Testis (tissue), 3 donors: ENCODE results near the gene PLAAT3. TPM values are rescaled to one million over a fixed set of nuclear protein-coding genes. Genes with fewer than 3 reads are reported as not detected.

Source experiments
- DNase-seq: peaks from one replicate; pipeline ENCODE4 v3.0.0-alpha.2; 2019
- H3K27ac ChIP-seq, 2 donors: fragments of 200-600 bp; sonication (generic); one replicate each; pipeline ENCODE4 v1.5.1; 2019
- H3K27me3 ChIP-seq: fragments of 200-600 bp; sonication (generic); one replicate; pipeline ENCODE4 v1.5.1; 2019
- H3K36me3 ChIP-seq: fragments of 200-600 bp; sonication (generic); one replicate; pipeline ENCODE4 v1.5.1; 2017; ENCODE audit warnings: low read depth; ENCODE audit errors: missing control alignments
- H3K4me1 ChIP-seq: fragments of 200-600 bp; sonication (generic); one replicate; pipeline ENCODE4 v1.5.1; 2019
- H3K4me3 ChIP-seq, 2 donors: fragments of 200-600 bp; sonication (generic); one replicate each; pipeline ENCODE4 v1.5.1; 2017 to 2019
- H3K9me3 ChIP-seq: fragments of 200-600 bp; sonication (generic); one replicate; pipeline ENCODE4 v1.5.1; 2017
- POLR2A ChIP-seq: fragments of 450-650 bp; IDR thresholded peaks from one replicate; pipeline ENCODE4 v1.6.1; 2017; ENCODE audit warnings: antibody characterized with exemption, mild to moderate bottlenecking, moderate library complexity
- WGBS, 2 donors: methylation state at CpG; one replicate each; pipeline ENCODE4 v1.1.5; 2018; 5-methylcytosine and 5-hydroxymethylcytosine counted together
- intact Hi-C: fragments of 100-400 bp; cut with DNase I; formaldehyde crosslinking; loops from one replicate; pipeline ENCODE4 v1.15.1; 2023; ENCODE audit warnings: low total_unique reads
- polyA plus RNA-seq: library from polyadenylated mRNA; stranded (reverse); fragments of 350-450 nt; fragmentation: Illumina TruSeq; extraction: RNeasy Lipid Tissue Mini Kit (QIAGEN cat#74804); gene quantifications from one replicate; pipeline ENCODE4 v1.2.3, GENCODE V29; 2014; ENCODE audit warnings: low read depth, low replicate concordance; ENCODE audit not compliant: insufficient read depth
- total RNA-seq, 2 donors: library from RNA; depleted of rRNA; stranded (reverse); fragments of >200 nt; gene quantifications; one replicate each; pipeline ENCODE4 v1.2.3, GENCODE V29; 2016
- TF ChIP-seq, protein P1 (sequence below), 3 experiments: fragments of 450-650 bp in 2 of 3; fragments of 200-600 bp in 1 of 3; sonication (generic) in 1 of 3; IDR thresholded peaks; one replicate each; pipeline ENCODE4 v1.5.1; 2016 to 2019; ENCODE audit warnings: antibody characterized with exemption in 3 of 3, mild to moderate bottlenecking in 2 of 3, moderate library complexity in 1 of 3

Gene PLAAT3
- total and polyA plus RNA-seq, 3 donors from 2014 or later = 136 to 301 (median 147) TPM

DNA sequence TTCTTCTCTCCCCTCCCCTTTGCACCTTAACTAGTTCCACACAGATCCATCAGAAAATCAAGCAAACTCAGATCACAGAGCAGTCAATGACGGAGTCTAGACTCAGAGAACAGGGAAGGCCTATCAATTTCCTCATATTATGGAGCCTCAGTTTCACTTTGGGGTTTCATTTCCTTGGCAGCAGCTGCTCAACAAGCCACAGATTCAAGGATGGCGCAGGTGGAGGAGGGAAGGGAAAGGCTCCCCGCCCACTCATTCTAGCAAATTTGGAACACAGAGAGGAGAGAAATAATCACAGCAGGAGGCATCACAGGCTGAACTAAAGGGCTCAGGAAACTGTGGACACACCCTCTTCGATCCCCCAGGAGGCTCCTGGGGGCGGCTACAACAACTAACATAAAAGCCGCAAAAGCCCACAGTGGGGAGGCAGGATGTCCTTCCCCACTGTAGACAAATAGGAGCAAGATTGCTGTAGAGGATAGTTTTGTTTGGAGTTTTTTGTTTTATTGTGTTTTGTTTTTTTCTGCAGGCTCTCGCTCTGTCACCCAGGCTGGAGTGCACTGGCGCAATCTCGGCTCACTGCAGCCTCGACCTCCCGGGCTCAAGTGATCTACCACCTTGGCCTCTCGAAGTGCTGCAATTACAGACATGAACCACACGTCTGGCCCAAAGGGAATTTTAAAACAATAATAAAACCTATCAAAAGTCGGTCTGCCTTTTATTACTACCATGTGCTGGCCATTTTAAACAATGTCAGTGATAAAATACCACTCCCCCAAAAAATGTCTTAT lies 3.4 kb downstream of the PLAAT3 start:
- TF ChIP-seq, protein P1, sequence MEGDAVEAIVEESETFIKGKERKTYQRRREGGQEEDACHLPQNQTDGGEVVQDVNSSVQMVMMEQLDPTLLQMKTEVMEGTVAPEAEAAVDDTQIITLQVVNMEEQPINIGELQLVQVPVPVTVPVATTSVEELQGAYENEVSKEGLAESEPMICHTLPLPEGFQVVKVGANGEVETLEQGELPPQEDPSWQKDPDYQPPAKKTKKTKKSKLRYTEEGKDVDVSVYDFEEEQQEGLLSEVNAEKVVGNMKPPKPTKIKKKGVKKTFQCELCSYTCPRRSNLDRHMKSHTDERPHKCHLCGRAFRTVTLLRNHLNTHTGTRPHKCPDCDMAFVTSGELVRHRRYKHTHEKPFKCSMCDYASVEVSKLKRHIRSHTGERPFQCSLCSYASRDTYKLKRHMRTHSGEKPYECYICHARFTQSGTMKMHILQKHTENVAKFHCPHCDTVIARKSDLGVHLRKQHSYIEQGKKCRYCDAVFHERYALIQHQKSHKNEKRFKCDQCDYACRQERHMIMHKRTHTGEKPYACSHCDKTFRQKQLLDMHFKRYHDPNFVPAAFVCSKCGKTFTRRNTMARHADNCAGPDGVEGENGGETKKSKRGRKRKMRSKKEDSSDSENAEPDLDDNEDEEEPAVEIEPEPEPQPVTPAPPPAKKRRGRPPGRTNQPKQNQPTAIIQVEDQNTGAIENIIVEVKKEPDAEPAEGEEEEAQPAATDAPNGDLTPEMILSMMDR (IDR thresholded peaks at IDR 0.05) = peak in 1 of 3 experiments; percentile 7
- no peak for TF ChIP-seq POLR2A
- Histone ChIP-seq H3K27ac (peak overlapping the region; percentile 71 to 86), H3K36me3 (no peaks in the 10 kb centered on the region), H3K4me1 (peaks cover 30% of the 10 kb centered on the region), H3K4me3 (no peak overlapping the region), H3K9me3 (no peaks in the 10 kb centered on the region), H3K27me3 (no peaks in the 10 kb centered on the region)
- peak; percentile 39 for DNase-seq
- WGBS, 2 donors = 31 to 38% methylated on average over 14 of the region's 14 CpGs
- intact Hi-C loops = no loop called here

DNA sequence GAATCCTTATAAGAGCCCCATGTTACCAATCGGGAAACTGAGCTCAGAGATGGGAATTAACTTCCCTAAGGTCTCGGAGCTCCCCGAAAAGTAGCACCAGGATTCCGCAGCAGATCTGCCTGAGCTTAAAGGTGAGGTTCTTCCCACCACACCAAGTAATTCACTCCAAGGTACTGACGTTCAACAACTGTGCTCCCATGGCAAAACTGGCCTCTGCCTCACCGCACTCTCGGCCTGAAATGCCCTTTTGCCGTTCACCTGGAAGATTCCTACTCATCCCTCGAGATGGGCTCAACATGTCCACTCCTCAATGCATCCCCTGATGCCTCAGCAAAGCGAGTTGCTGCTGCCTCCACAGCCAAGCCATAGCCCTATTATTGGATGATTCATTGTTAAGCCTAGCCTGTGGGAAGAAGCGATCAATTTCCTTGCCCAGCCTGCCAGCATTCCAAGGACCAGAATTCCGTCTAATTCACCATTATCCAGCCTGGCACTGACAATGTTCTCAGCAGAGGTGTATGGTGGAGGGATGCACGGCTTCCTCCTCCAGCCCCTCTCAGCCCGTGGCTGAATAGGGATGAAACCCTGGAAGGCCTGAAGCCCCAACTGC lies 4.2 kb downstream of the PLAAT3 start:
- peak overlapping the region; percentile 71 to 86 for H3K27ac ChIP-seq
- intact Hi-C loops = no loop called here

DNA sequence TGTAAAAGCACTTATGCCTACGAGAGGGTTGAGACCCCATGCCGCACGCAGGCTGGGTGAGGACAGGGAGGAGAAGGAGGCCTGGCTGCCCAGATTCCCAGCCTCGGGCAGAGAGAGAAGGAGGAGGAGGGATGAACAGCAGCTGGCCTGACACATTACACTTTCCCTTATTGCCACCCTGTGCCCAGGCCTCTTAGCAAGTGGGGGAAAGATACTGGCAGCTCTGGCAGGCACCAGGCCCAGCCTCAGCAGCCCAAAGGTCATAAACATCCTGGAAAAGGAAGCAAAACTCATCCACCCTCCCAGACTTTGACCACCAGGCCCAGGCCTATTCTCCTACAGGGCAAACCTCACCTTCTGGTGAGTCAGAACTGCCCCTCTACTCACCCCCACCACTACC lies 4.7 kb downstream of the PLAAT3 start:
- WGBS, 2 donors = 67 to 71% methylated on average over 4 of the region's 4 CpGs
- no peak for TF ChIP-seq POLR2A
- TF ChIP-seq, protein P1 (IDR thresholded peaks at IDR 0.05) = no peak
- Histone ChIP-seq H3K36me3 (no peaks in the 10 kb centered on the region), H3K27ac (peak overlapping the region; percentile 71 to 86), H3K4me3 (no peak overlapping the region), H3K9me3 (no peaks in the 10 kb centered on the region), H3K4me1 (peaks cover 30% of the 10 kb centered on the region), H3K27me3 (no peaks in the 10 kb centered on the region)
- peak; percentile 58 for DNase-seq
- intact Hi-C loops = no loop called here

More for the DNA sequence above, 4.2 kb downstream of the PLAAT3 start:
- H3K4me1 ChIP-seq = peaks cover 30% of the 10 kb centered on the region
- no peaks in the 10 kb centered on the region for H3K27me3 ChIP-seq
- no peaks in the 10 kb centered on the region for H3K36me3 ChIP-seq
- DNase-seq = peak; percentile 18
- TF ChIP-seq, protein P1 (IDR thresholded peaks at IDR 0.05) = no peak
- TF ChIP-seq POLR2A = no peak
- WGBS, 2 donors = 82 to 94% methylated on average over 14 of the region's 14 CpGs
- no peaks in the 10 kb centered on the region for H3K9me3 ChIP-seq
- no peak overlapping the region for H3K4me3 ChIP-seq

DNA sequence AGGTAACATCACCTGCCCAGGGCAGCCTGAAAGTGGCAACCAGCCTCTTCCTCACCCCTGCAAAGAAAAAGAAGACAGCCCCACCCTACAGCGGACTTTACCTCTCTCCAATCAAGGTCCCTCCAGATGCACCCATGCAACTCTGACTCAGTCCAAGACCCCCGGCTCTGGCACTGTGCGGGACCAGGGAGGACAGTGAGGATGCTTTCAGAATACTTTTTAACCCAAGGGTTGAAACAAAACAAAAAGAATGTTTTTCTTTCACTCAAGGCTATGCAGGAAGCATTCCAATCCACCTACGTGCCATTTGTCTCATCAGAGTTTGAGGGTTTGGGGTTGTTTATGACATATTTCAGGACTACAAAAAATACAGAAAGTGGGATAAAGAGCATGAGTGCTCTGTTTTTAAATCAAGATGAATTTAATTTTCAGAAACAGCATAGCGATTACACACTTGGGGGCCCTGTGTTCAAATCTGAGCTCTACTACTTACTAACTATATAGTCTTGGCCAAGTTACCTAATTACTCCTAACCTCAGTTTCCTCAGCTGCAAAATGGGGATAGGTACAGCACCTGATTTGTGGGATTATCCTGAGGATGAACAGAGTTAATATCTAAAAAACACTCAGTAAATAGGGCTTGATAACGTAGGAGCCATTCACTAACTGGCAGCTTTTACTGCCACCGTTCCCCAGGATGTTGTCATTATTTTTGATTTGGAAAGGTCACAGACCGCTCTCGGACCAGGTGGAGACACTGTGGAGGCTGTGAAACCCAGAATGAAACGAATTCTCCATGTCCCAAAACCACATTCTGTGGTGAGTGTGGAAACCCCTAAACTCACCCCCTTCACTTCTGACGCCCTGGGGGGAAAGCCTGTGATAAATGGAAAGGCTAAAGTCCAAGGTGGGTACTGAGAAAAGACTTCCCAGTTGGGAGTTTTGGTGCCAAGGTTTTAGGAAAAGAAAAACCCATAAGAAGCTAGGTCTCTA lies 5.6 kb downstream of the PLAAT3 start:
- peak overlapping the region; percentile 71 to 86 for H3K27ac ChIP-seq
- DNase-seq = peak; percentile 10
- no peaks in the 10 kb centered on the region for H3K9me3 ChIP-seq
- peaks cover 30% of the 10 kb centered on the region for H3K4me1 ChIP-seq
- TF ChIP-seq, protein P1 (IDR thresholded peaks at IDR 0.05) = no peak
- no peak for TF ChIP-seq POLR2A
- H3K4me3 ChIP-seq = no peak overlapping the region
- WGBS, 2 donors = 47 to 61% methylated on average over 11 of the region's 11 CpGs
- no peaks in the 10 kb centered on the region for H3K36me3 ChIP-seq
- no peaks in the 10 kb centered on the region for H3K27me3 ChIP-seq
- intact Hi-C loops = no loop called here
